Stimulated activated naive CD8-positive, alpha-beta T cell treated with anti-CD3 and anti-CD28 coated beads, Interleukin-15, amount 100 ng/mL, for 72 hours (primary cell): Measurements from ENCODE around the gene TEX264.
"Not testable (repeated sequence)": the region's sequence is repeated elsewhere in the genome, so short reads cannot be mapped to it uniquely, and the experiment has no call there.

Experiments
- ATAC-seq: fragments of 150-1000 bp; cut with Tn5 transposase; 2 replicates; pipeline ENCODE4 v1.10.0; 2021; ENCODE audit warnings: mild to moderate bottlenecking, moderate library complexity
- DNase-seq, 2 donors: peaks; one replicate each; pipeline ENCODE4 v3.0.0; 2021 to 2022
- H3K27ac Mint-ChIP-seq, 2 donors: one replicate each; pipeline ENCODE4 v1.8.0; 2022; ENCODE audit warnings: mild to moderate bottlenecking in 2 of 2, mixed read lengths in 2 of 2, moderate library complexity in 2 of 2
- H3K27me3 Mint-ChIP-seq: one replicate; pipeline ENCODE4 v1.8.0; 2022; ENCODE audit warnings: mixed read lengths
- H3K4me1 Mint-ChIP-seq: one replicate; pipeline ENCODE4 v1.8.0; 2022; ENCODE audit warnings: mild to moderate bottlenecking, mixed read lengths
- H3K4me3 Mint-ChIP-seq, 2 donors: one replicate each; pipeline ENCODE4 v1.8.0; 2022; ENCODE audit warnings: mild to moderate bottlenecking in 2 of 2, mixed read lengths in 2 of 2, moderate library complexity in 1 of 2
- H3K9me3 Mint-ChIP-seq, 2 donors: one replicate each; pipeline ENCODE4 v1.8.0; 2022; ENCODE audit warnings: mixed read lengths in 2 of 2

The TEX264 gene

GRCh38 chr3:51734572-51734907 lies 63.5 kb downstream of the TEX264 start:
- H3K4me3 Mint-ChIP-seq = peak overlapping the region; percentile 14 to 47
- H3K27me3 Mint-ChIP-seq = peaks cover 12% of the 10 kb centered on the region
- H3K27ac Mint-ChIP-seq = peak overlapping the region; percentile 52 to 71
- peaks cover 82% of the 10 kb centered on the region for H3K4me1 Mint-ChIP-seq
- peak; percentile 66 to 78 for DNase-seq
- ATAC-seq = peak; percentile 96
- no peaks in the 10 kb centered on the region for H3K9me3 Mint-ChIP-seq

- DNase-seq (no peak), ATAC-seq (peak; percentile 29)
- H3K27ac Mint-ChIP-seq = peak overlapping the region; percentile 48 to 52
- H3K4me3 Mint-ChIP-seq = peak overlapping the region; percentile 14 to 47
- peaks cover 12% of the 10 kb centered on the region for H3K27me3 Mint-ChIP-seq
- H3K4me1 Mint-ChIP-seq = peaks cover 82% of the 10 kb centered on the region
- H3K9me3 Mint-ChIP-seq = peaks cover 0 to 2% of the 10 kb centered on the region in 2 donors
Measured at GRCh38 chr3:51735039-51735438, 64.0 kb downstream of the TEX264 start.

- DNase-seq (no peak), ATAC-seq (no peak)
- Mint-ChIP-seq H3K27ac (no peak overlapping the region), H3K9me3 (peaks cover 0 to 11% of the 10 kb centered on the region in 2 donors), H3K27me3 (peaks cover 12% of the 10 kb centered on the region), H3K4me1 (peaks cover 75% of the 10 kb centered on the region), H3K4me3 (peak overlapping the region in 1 of 2 donors; percentile 19)
Measured at GRCh38 chr3:51735950-51736349, 64.9 kb downstream of the TEX264 start.

GRCh38 chr3:51739110-51739509 lies 68.1 kb downstream of the TEX264 start:
- no peak overlapping the region for H3K27ac Mint-ChIP-seq
- no peak overlapping the region for H3K4me3 Mint-ChIP-seq
- peaks cover 75% of the 10 kb centered on the region for H3K4me1 Mint-ChIP-seq

GRCh38 chr3:51742320-51742719 lies 71.3 kb downstream of the TEX264 start:
- Mint-ChIP-seq H3K4me1 (peaks cover 73% of the 10 kb centered on the region), H3K9me3 (peaks cover 0 to 17% of the 10 kb centered on the region in 2 donors), H3K4me3 (peak overlapping the region; percentile 74 to 82), H3K27me3 (peaks cover 12% of the 10 kb centered on the region)
- H3K27ac Mint-ChIP-seq = not testable (repeated sequence)
- DNase-seq = peak in 1 of 2 donors; percentile 16
- peak; percentile 23 for ATAC-seq

More at GRCh38 chr3:51739110-51739509, 68.1 kb downstream of the TEX264 start:
- H3K27me3 Mint-ChIP-seq = peaks cover 12% of the 10 kb centered on the region
- no peak for DNase-seq
- no peak for ATAC-seq
- peaks cover 0 to 17% of the 10 kb centered on the region in 2 donors for H3K9me3 Mint-ChIP-seq

- Mint-ChIP-seq H3K4me1 (peaks cover 73% of the 10 kb centered on the region), H3K27ac (peak overlapping the region; percentile 88 to 93), H3K27me3 (peaks cover 12% of the 10 kb centered on the region), H3K9me3 (peaks cover under 1 to 17% of the 10 kb centered on the region in 2 donors), H3K4me3 (peak overlapping the region; percentile 74 to 82)
- DNase-seq = peak; percentile 26
- ATAC-seq = not testable (repeated sequence)
Measured at GRCh38 chr3:51742978-51743377, 71.9 kb downstream of the TEX264 start.

- Mint-ChIP-seq H3K4me1 (peaks cover 68% of the 10 kb centered on the region), H3K27me3 (no peaks in the 10 kb centered on the region), H3K4me3 (peak overlapping the region in 1 of 2 donors; percentile 39), H3K9me3 (peaks cover 0 to 3% of the 10 kb centered on the region in 2 donors), H3K27ac (peak overlapping the region; percentile 34 to 52)
- peak in 1 of 2 donors; percentile 26 for DNase-seq
- ATAC-seq = peak; percentile 86
Measured at GRCh38 chr3:51747840-51748239, 76.8 kb downstream of the TEX264 start.

GRCh38 chr3:51748327-51748726 lies 77.3 kb downstream of the TEX264 start:
- H3K27ac Mint-ChIP-seq = no peak overlapping the region
- H3K9me3 Mint-ChIP-seq = peaks cover 0 to 3% of the 10 kb centered on the region in 2 donors
- H3K4me3 Mint-ChIP-seq = peak overlapping the region in 1 of 2 donors; percentile 39
- peaks cover 68% of the 10 kb centered on the region for H3K4me1 Mint-ChIP-seq
- no peak for ATAC-seq
- no peaks in the 10 kb centered on the region for H3K27me3 Mint-ChIP-seq
- DNase-seq = no peak

- H3K4me1 Mint-ChIP-seq = peaks cover 60% of the 10 kb centered on the region
- no peak overlapping the region for H3K27ac Mint-ChIP-seq
- no peak for ATAC-seq
- no peak overlapping the region for H3K4me3 Mint-ChIP-seq
- no peak for DNase-seq
- peaks cover 8 to 9% of the 10 kb centered on the region in 2 donors for H3K9me3 Mint-ChIP-seq
- H3K27me3 Mint-ChIP-seq = peaks cover 8% of the 10 kb centered on the region
Measured at GRCh38 chr3:51750878-51751277, 79.8 kb downstream of the TEX264 start.

- Mint-ChIP-seq H3K27ac (peak overlapping the region; percentile 23 to 54), H3K27me3 (peaks cover 9% of the 10 kb centered on the region), H3K4me3 (peak overlapping the region in 1 of 2 donors; percentile 21), H3K9me3 (peaks cover 12 to 13% of the 10 kb centered on the region in 2 donors), H3K4me1 (peaks cover 57% of the 10 kb centered on the region)
- ATAC-seq = peak; percentile 81
- DNase-seq = peak in 1 of 2 donors; percentile 16
Measured at GRCh38 chr3:51751287-51751686, 80.2 kb downstream of the TEX264 start.
